SJSA1 (cell line): ENCODE results near the gene TDRD7. TPM values are rescaled to one million over a fixed set of nuclear protein-coding genes. Genes with fewer than 3 reads are reported as not detected.

ENCODE experiments used
- DNase-seq, 2 experiments: peaks; one replicate each; pipeline ENCODE4 v3.0.0-alpha.2; 2015 to 2020; ENCODE audit warnings: low spot score in 2 of 2, low read depth in 1 of 2
- H3K27ac ChIP-seq: fragments of 250-450 bp; sonication (Bioruptor Pico); 2 replicates; pipeline ENCODE4 v1.5.1; 2020; ENCODE audit warnings: mild to moderate bottlenecking, moderate library complexity
- H3K27me3 ChIP-seq: fragments of 250-450 bp; sonication (Bioruptor Pico); replicated peaks from 2 replicates; pipeline ENCODE4 v1.5.1; 2020; ENCODE audit warnings: mild to moderate bottlenecking, moderate library complexity
- H3K36me3 ChIP-seq: fragments of 250-450 bp; sonication (Bioruptor Pico); 2 replicates; pipeline ENCODE4 v1.5.1; 2020; ENCODE audit warnings: mild to moderate bottlenecking
- H3K4me1 ChIP-seq: fragments of 250-450 bp; sonication (Bioruptor Pico); replicated peaks from 2 replicates; pipeline ENCODE4 v1.6.1; 2021; ENCODE audit warnings: mild to moderate bottlenecking
- H3K4me3 ChIP-seq: fragments of 250-450 bp; sonication (Bioruptor Pico); 2 replicates; pipeline ENCODE4 v1.5.1; 2020; ENCODE audit warnings: mild to moderate bottlenecking
- H3K9me3 ChIP-seq: fragments of 250-450 bp; sonication (Bioruptor Pico); replicated peaks from 2 replicates; pipeline ENCODE4 v1.5.1; 2020; ENCODE audit warnings: mild to moderate bottlenecking
- total RNA-seq: library from RNA; depleted of rRNA; stranded (reverse); fragments of >200 nt; shearing (Covaris generic); gene quantifications from 2 replicates; pipeline ENCODE4 v1.2.3, GENCODE V29; 2014; rRNA removed

The TDRD7 gene
- total RNA-seq, 1 experiment from 2014 or later = 5.3 TPM

GRCh38 chr9:97531888-97532376 is 120.0 kb downstream of the TDRD7 start:
- no peak overlapping the region for H3K27ac ChIP-seq
- DNase-seq = no peak

GRCh38 chr9:97534185-97534584 is 122.3 kb downstream of the TDRD7 start:
- Histone ChIP-seq H3K27ac (no peak overlapping the region), H3K9me3 (no peaks in the 10 kb centered on the region; the same call in 1 of the 2 replicates), H3K4me1 (no peaks in the 10 kb centered on the region), H3K36me3 (no peaks in the 10 kb centered on the region), H3K4me3 (no peak overlapping the region), H3K27me3 (no peaks in the 10 kb centered on the region)
- no peak for DNase-seq

More at GRCh38 chr9:97531888-97532376, 120.0 kb downstream of the TDRD7 start:
- Histone ChIP-seq H3K4me3 (no peak overlapping the region), H3K27me3 (no peaks in the 10 kb centered on the region), H3K4me1 (no peaks in the 10 kb centered on the region), H3K36me3 (no peaks in the 10 kb centered on the region), H3K9me3 (no peaks in the 10 kb centered on the region; the same call in 1 of the 2 replicates)

- Histone ChIP-seq H3K36me3 (no peaks in the 10 kb centered on the region), H3K4me3 (no peak overlapping the region), H3K9me3 (no peaks in the 10 kb centered on the region; the same call in 1 of the 2 replicates), H3K4me1 (no peaks in the 10 kb centered on the region), H3K27me3 (no peaks in the 10 kb centered on the region), H3K27ac (no peak overlapping the region)
- no peak for DNase-seq
Measured at GRCh38 chr9:97534961-97535594, 123.2 kb downstream of the TDRD7 start.

- H3K9me3 ChIP-seq = no peaks in the 10 kb centered on the region; the same call in 1 of the 2 replicates
- no peaks in the 10 kb centered on the region for H3K4me1 ChIP-seq
- no peak for DNase-seq
- no peak overlapping the region for H3K27ac ChIP-seq
- H3K36me3 ChIP-seq = no peaks in the 10 kb centered on the region
- H3K4me3 ChIP-seq = no peak overlapping the region
- no peaks in the 10 kb centered on the region for H3K27me3 ChIP-seq
Measured at GRCh38 chr9:97535771-97536170, 123.9 kb downstream of the TDRD7 start.

- Histone ChIP-seq H3K27me3 (no peaks in the 10 kb centered on the region), H3K4me3 (no peak overlapping the region), H3K27ac (no peak overlapping the region), H3K36me3 (no peaks in the 10 kb centered on the region), H3K4me1 (no peaks in the 10 kb centered on the region), H3K9me3 (no peaks in the 10 kb centered on the region; the same call in 1 of the 2 replicates)
- DNase-seq = no peak
Measured at GRCh38 chr9:97536480-97536879, 124.6 kb downstream of the TDRD7 start.

- no peaks in the 10 kb centered on the region for H3K4me1 ChIP-seq
- H3K36me3 ChIP-seq = no peaks in the 10 kb centered on the region
- H3K9me3 ChIP-seq = no peaks in the 10 kb centered on the region
- no peak for DNase-seq
- no peak overlapping the region for H3K27ac ChIP-seq
- H3K27me3 ChIP-seq = no peaks in the 10 kb centered on the region
- no peak overlapping the region for H3K4me3 ChIP-seq
Measured at GRCh38 chr9:97543561-97543960, 131.7 kb downstream of the TDRD7 start.

GRCh38 chr9:97545486-97545885 is 133.6 kb downstream of the TDRD7 start:
- no peaks in the 10 kb centered on the region for H3K27me3 ChIP-seq
- no peaks in the 10 kb centered on the region for H3K36me3 ChIP-seq
- no peaks in the 10 kb centered on the region for H3K9me3 ChIP-seq
- no peak overlapping the region for H3K4me3 ChIP-seq
- H3K4me1 ChIP-seq = no peaks in the 10 kb centered on the region
- DNase-seq = no peak
- no peak overlapping the region for H3K27ac ChIP-seq

Other genes with a start within 250 kb of the TDRD7 start
- gene CCDC180, start 104.4 kb upstream of the TDRD7 start, total RNA-seq = 0.03 and 0.13 TPM in 2 replicates
- not detected in 2 replicates for gene TMOD1, start 89.6 kb downstream of the TDRD7 start, total RNA-seq
- 11.9 and 16.2 TPM in 2 replicates for gene TSTD2, start 221.3 kb downstream of the TDRD7 start, total RNA-seq
- gene NCBP1, start 221.7 kb downstream of the TDRD7 start, total RNA-seq = 42.8 and 43.7 TPM in 2 replicates